LNCAP (cell line): ENCODE data around the gene ABCB6.
A peak's percentile ranks its signal among the peaks of the same experiment; 100 is the strongest.

Experiments used
- TF ChIP-seq, protein P1 (sequence below): fragments of 450-650 bp; IDR thresholded peaks from 2 replicates; pipeline ENCODE4 v1.5.1; 2017; ENCODE audit warnings: mild to moderate bottlenecking

ABCB6 gene

DNA sequence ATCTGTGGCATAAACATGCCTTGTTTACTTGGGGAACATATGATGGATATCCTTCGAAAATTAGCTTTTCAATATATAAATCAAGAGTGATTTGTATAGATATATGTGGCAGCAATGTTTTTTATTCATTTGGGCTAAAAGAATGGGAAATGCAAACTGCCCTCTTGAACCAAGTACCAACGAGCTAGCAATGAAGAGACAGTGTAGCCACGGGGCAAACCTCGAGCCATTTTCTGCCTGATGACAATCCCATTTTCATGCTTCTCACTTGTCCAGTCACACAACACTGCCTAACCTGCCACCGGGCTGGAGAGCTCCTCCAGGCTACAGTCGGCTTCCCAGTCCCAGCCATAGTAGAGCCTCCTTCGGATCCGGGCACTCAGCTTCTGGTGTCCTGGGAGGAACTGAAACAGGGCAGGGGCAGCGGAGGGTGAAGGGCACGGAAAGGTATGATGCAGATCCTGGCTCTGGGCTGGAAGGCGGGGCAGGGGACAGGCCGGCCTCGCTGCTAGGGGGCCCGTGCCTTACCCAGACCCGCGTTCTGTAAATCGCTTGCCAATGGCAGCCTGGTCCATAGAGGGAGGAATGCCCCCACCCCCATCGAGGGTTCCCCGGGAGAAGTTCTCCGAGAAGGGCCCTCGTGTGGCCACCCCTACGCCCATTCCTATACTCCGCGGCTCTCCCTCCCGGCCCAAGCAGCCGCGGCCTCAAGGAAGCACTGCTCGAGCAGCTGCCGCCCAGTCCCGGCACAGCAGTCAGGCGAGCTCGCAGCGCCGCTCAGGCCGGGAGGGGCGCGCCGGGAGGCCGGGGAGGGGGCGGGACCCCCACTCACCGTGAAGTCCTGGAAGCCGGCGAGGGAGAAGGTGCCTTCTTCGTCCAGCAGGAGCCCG is 42.6 kb downstream of the ABCB6 start:
- TF ChIP-seq, protein P1, sequence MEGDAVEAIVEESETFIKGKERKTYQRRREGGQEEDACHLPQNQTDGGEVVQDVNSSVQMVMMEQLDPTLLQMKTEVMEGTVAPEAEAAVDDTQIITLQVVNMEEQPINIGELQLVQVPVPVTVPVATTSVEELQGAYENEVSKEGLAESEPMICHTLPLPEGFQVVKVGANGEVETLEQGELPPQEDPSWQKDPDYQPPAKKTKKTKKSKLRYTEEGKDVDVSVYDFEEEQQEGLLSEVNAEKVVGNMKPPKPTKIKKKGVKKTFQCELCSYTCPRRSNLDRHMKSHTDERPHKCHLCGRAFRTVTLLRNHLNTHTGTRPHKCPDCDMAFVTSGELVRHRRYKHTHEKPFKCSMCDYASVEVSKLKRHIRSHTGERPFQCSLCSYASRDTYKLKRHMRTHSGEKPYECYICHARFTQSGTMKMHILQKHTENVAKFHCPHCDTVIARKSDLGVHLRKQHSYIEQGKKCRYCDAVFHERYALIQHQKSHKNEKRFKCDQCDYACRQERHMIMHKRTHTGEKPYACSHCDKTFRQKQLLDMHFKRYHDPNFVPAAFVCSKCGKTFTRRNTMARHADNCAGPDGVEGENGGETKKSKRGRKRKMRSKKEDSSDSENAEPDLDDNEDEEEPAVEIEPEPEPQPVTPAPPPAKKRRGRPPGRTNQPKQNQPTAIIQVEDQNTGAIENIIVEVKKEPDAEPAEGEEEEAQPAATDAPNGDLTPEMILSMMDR: no peak; the same call in 1 of the 2 replicates

GRCh38 chr2:219175486-219175885 is 43.3 kb downstream of the ABCB6 start:
- TF ChIP-seq, protein P1: no peak

DNA sequence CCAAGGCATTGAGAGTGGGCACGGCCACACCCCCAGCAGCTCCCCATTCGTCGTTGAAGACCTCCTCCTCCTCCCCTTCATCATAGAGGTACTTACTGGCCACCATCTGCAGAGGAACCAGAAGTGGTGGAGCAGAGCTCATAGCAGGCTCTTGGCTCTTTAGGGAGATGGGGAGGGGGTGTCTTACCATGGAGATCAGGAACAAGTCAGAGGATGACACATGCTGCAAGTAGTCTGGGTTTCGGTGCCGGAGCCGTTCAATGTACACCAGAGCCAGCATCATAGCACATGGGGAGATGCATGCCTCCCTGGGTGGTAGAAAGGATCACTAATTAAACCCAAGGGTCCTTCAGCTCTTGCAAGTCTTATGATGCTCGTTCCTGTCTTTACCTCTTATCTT is 44.0 kb downstream of the ABCB6 start:
- TF ChIP-seq, protein P1: no peak

- TF ChIP-seq, protein P1: no peak
Measured at GRCh38 chr2:219174146-219174545, 44.6 kb downstream of the ABCB6 start.

DNA sequence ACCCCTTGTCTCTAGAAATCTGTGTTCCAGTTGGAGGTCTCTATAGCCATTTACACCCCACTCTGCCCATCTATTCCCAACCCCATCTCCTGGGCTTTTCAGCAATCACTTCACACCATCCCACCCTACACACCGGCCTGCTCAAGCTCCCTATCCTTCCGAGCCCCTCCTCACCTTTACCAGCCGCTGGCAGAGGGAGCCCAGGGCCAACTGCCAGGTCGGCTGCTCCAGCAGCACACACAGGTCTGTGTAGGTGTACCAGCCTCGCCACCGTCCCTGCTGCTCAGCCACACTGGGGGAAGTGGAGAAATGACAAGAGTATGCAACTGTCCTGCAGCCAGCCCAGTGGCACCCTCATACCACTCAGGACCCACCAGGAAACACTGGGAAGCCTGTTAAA is 45.6 kb downstream of the ABCB6 start:
- TF ChIP-seq, protein P1: no peak

DNA sequence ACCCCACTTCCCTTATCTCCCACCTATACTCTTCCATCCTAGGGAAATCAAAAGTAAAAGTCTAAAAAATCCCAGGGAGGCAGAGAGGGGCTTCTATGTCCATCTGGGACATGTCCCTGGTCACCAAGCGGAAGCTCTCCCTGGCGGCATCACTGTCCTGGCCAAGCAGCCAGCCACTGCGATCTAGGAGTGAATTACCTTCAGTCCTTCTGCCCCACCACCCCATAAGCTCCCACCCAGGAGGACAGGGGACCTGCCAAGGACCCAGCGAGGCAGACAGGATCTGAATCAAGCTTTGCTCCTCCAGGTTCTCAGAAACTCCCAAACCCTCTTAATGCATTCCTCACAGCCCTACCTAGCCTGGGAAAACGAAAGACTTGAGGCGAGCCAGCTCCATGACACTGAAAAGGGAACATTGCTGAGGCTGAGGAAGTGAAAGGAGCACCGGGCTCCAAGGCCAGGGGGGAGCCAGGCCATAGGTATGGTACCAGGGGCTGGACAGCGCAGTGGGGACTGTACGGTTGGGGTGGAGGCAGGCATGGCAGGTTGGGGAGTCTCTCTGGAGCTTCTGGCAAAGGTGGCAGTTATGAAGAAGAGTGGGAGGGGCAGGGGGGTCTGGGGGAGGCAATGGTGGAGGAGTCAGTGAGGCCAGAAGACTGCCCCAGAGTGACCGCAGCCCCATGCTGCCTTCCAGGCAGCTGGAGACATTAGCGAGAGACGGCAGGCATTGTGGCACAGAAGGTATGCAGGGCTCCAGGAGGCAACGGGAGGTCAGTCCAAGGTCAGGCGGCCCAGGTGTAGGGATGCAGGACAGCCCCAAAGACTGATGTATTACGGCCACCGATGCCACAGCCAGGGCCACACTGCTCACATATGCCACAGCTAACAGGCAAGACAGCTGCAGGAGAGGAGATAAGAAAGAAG is 46.3 kb downstream of the ABCB6 start:
- TF ChIP-seq, protein P1: no peak

DNA sequence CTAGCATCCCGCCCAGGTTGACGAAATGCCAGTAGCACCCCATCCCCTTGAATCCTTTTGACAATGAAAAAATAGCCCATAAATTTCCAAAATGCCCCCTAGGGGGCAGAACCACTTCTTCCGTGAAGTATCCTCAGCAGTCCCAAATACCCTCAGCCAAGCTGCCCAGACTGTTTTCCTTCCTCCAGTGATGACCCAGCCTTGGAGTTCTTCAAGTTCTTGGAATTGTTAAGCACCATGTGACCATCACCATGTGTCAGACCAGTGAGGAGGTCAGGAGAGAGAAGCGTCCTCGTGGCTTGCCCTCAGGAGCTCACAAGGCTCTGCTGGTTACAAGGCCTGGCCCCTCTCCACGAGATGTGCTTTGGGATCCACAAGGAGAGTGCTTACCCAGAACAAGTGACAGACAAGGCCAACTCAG is 47.5 kb downstream of the ABCB6 start:
- TF ChIP-seq, protein P1: peak; percentile 57
